ENCODE measurements around the gene HNF4A. TPM values are rescaled to one million over a fixed set of nuclear protein-coding genes. Genes with fewer than 3 reads are reported as not detected.
A peak's percentile ranks its signal among the peaks of the same experiment; 100 is the strongest.

The HNF4A gene
- total RNA-seq, 1 donor from 2014 or later, result not detected

DNA sequence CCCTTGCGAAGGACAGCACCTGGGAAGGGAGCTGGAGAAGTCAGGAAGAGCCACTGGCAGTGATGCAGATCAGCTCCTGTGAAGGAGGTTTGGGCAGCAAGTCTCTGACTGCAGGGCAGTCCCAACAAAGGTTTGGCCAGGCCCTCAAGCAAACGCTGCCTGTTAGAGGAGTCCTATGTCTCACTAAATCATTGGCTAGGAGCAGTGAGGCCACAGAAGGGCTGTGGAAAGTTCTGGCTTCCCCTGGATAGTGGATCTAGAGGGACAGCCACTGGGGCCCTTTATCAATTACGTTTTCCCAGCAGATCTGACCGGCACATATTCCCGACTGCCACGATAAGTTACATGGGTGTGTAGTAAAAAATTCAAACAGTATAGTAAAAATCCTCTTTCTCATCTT lies 122.7 kb downstream of the HNF4A start:
- H3K27ac ChIP-seq, result peak overlapping the region; percentile 37
- peaks cover 20% of the 10 kb centered on the region for H3K4me1 ChIP-seq
- no peak for DNase-seq (ENCODE audit: extremely low spot score in 2 of 2)
- TF ChIP-seq POLR2AphosphoS5 (IDR thresholded peaks at IDR 0.05; ENCODE audit: insufficient read depth in 1 of 2, low read depth in 1 of 2) (no peak), POLR2A (IDR thresholded peaks at IDR 0.05) (no peak)
- TF ChIP-seq, protein P1, sequence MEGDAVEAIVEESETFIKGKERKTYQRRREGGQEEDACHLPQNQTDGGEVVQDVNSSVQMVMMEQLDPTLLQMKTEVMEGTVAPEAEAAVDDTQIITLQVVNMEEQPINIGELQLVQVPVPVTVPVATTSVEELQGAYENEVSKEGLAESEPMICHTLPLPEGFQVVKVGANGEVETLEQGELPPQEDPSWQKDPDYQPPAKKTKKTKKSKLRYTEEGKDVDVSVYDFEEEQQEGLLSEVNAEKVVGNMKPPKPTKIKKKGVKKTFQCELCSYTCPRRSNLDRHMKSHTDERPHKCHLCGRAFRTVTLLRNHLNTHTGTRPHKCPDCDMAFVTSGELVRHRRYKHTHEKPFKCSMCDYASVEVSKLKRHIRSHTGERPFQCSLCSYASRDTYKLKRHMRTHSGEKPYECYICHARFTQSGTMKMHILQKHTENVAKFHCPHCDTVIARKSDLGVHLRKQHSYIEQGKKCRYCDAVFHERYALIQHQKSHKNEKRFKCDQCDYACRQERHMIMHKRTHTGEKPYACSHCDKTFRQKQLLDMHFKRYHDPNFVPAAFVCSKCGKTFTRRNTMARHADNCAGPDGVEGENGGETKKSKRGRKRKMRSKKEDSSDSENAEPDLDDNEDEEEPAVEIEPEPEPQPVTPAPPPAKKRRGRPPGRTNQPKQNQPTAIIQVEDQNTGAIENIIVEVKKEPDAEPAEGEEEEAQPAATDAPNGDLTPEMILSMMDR (IDR thresholded peaks at IDR 0.05), result no peak
- H3K9me3 ChIP-seq, result no peaks in the 10 kb centered on the region
- no peaks in the 10 kb centered on the region for H3K27me3 ChIP-seq
- peaks cover 0 to 27% of the 10 kb centered on the region in 2 donors for H3K36me3 ChIP-seq
- H3K4me3 ChIP-seq, result no peak overlapping the region
- intact Hi-C loops (cut with DNase I), result loop anchor here (10.0 kb wide), 1 partner anchor 137 kb away; no protein-coding TSS in a partner anchor

GRCh38 chr20:44479643-44480042 lies 124.1 kb downstream of the HNF4A start:
- Histone ChIP-seq H3K27me3 (no peaks in the 10 kb centered on the region), H3K9me3 (no peaks in the 10 kb centered on the region), H3K36me3 (peaks cover 0 to 40% of the 10 kb centered on the region in 2 donors), H3K27ac (no peak overlapping the region), H3K4me1 (peaks cover 20% of the 10 kb centered on the region), H3K4me3 (no peak overlapping the region)
- TF ChIP-seq POLR2AphosphoS5 (IDR thresholded peaks at IDR 0.05; ENCODE audit: insufficient read depth in 1 of 2, low read depth in 1 of 2), result no peak
- no peak for DNase-seq (ENCODE audit: extremely low spot score in 2 of 2)
- intact Hi-C loops (cut with DNase I), result loop anchor here (10.0 kb wide), 1 partner anchor 135 kb away; no protein-coding TSS in a partner anchor

- intact Hi-C loops (cut with DNase I), result no loop called here
- TF ChIP-seq POLR2AphosphoS5 (IDR thresholded peaks at IDR 0.05; ENCODE audit: insufficient read depth in 1 of 2, low read depth in 1 of 2), result no peak
- TF ChIP-seq POLR2A (IDR thresholded peaks at IDR 0.05), result no peak
- TF ChIP-seq, protein P1 (IDR thresholded peaks at IDR 0.05), result no peak
- Histone ChIP-seq H3K4me1 (peaks cover 17% of the 10 kb centered on the region), H3K27me3 (no peaks in the 10 kb centered on the region), H3K36me3 (peaks cover 0 to 44% of the 10 kb centered on the region in 2 donors), H3K9me3 (no peaks in the 10 kb centered on the region), H3K4me3 (no peak overlapping the region), H3K27ac (no peak overlapping the region)
- no peak for DNase-seq (ENCODE audit: extremely low spot score in 2 of 2)
Measured at GRCh38 chr20:44480097-44480496, 124.6 kb downstream of the HNF4A start.

GRCh38 chr20:44481719-44482416 lies 126.4 kb downstream of the HNF4A start:
- intact Hi-C loops (cut with DNase I), result no loop called here
- Histone ChIP-seq H3K36me3 (peaks cover 0 to 44% of the 10 kb centered on the region in 2 donors), H3K27me3 (no peaks in the 10 kb centered on the region), H3K27ac (no peak overlapping the region), H3K9me3 (no peaks in the 10 kb centered on the region), H3K4me3 (no peak overlapping the region), H3K4me1 (peaks cover 11% of the 10 kb centered on the region)
- DNase-seq (ENCODE audit: extremely low spot score in 2 of 2), result no peak
- TF ChIP-seq POLR2A (IDR thresholded peaks at IDR 0.05), result no peak
- no peak for TF ChIP-seq POLR2AphosphoS5 (IDR thresholded peaks at IDR 0.05; ENCODE audit: insufficient read depth in 1 of 2, low read depth in 1 of 2)
- TF ChIP-seq, protein P1 (IDR thresholded peaks at IDR 0.05), result no peak

DNA sequence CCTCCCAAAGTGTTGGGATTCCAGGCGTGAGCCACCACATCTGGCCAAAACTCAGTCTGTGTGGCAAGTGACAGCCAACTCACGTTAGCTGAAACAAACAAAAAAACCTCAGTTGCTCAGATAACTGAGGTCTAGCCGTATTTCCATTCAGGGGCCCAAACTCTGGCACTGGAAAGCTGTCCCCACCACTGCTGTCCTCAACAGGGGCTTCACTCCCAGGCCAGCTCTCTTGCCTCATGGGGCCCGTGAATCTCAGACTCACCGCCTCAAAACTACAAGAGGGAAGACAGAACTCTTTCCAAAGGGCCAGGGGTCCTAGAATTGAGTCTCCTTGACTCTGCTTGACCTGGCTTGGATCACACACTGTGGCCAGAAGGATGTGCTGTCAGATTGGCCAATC lies 127.6 kb downstream of the HNF4A start:
- Histone ChIP-seq H3K27me3 (no peaks in the 10 kb centered on the region), H3K27ac (no peak overlapping the region), H3K9me3 (no peaks in the 10 kb centered on the region), H3K36me3 (peaks cover 0 to 47% of the 10 kb centered on the region in 2 donors), H3K4me1 (peaks cover 13% of the 10 kb centered on the region), H3K4me3 (no peak overlapping the region)
- TF ChIP-seq, protein P1 (IDR thresholded peaks at IDR 0.05), result no peak
- TF ChIP-seq POLR2A (IDR thresholded peaks at IDR 0.05) (no peak), POLR2AphosphoS5 (IDR thresholded peaks at IDR 0.05; ENCODE audit: insufficient read depth in 1 of 2, low read depth in 1 of 2) (no peak)
- intact Hi-C loops (cut with DNase I), result no loop called here
- no peak for DNase-seq (ENCODE audit: extremely low spot score in 2 of 2)

Small RNA genes within 50 kb of the gene (microRNA-seq; reads per million reads assigned to microRNA genes)
- not detected for gene MIR3646 (ENCODE audit: borderline number of aligned reads, borderline replicate concordance)

Small RNA genes within 50 kb of the gene (small RNA-seq; reads per million reads assigned to genes)
- gene MIR3646, result not detected
- gene RF00019, result not detected
- gene RPL37AP1, result 0.52 reads per million

Other genes with a start within 250 kb of the HNF4A start
- 13.8 TPM for gene JPH2, start 168.5 kb upstream of the HNF4A start, total RNA-seq
- gene OSER1, start 144.9 kb upstream of the HNF4A start, total RNA-seq, result 28.0 TPM
- gene GDAP1L1, start 108.4 kb upstream of the HNF4A start, total RNA-seq, result not detected
- 7.4 TPM for gene FITM2, start 44.5 kb upstream of the HNF4A start, total RNA-seq
- not detected for gene R3HDML, start 18.7 kb upstream of the HNF4A start, total RNA-seq
- gene TTPAL, start 120.2 kb downstream of the HNF4A start, total RNA-seq, result 16.0 TPM
- gene SERINC3, start 166.4 kb downstream of the HNF4A start, total RNA-seq, result 77.3 TPM
- gene PKIG, start 226.9 kb downstream of the HNF4A start, total RNA-seq, result 146 TPM